GM12873 (cell line): ENCODE data around the gene MTFMT.

ENCODE experiments used
- TF ChIP-seq, protein P1 (sequence below): IDR thresholded peaks from 2 replicates; pipeline ENCODE4 v1.5.1; 2012; ENCODE audit warnings: low read depth, mild to moderate bottlenecking, moderate library complexity, low read length, control low read depth; ENCODE audit not compliant: insufficient read depth; ENCODE audit errors: missing control alignments

MTFMT gene

DNA sequence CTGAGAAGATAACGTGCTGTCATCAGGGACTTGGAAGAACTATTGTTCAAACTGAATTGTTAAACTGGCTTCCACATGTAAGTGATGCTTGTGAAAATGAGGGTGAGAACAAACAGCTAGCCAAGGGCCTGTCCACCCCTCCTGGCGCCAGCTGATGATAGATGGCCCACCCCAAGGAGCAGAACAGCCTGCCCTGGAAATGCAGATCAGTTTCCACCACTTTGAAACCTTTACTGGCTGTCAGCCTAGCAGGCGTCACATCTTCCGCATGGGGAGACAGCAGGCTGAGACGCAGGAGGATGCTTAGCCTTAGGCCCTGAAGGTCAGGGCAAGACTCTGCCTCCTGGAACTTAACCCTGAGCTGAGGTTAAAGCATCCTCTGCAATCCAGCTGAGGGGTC is 9.4 kb upstream of the MTFMT start:
- TF ChIP-seq, protein P1, sequence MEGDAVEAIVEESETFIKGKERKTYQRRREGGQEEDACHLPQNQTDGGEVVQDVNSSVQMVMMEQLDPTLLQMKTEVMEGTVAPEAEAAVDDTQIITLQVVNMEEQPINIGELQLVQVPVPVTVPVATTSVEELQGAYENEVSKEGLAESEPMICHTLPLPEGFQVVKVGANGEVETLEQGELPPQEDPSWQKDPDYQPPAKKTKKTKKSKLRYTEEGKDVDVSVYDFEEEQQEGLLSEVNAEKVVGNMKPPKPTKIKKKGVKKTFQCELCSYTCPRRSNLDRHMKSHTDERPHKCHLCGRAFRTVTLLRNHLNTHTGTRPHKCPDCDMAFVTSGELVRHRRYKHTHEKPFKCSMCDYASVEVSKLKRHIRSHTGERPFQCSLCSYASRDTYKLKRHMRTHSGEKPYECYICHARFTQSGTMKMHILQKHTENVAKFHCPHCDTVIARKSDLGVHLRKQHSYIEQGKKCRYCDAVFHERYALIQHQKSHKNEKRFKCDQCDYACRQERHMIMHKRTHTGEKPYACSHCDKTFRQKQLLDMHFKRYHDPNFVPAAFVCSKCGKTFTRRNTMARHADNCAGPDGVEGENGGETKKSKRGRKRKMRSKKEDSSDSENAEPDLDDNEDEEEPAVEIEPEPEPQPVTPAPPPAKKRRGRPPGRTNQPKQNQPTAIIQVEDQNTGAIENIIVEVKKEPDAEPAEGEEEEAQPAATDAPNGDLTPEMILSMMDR = no peak

DNA sequence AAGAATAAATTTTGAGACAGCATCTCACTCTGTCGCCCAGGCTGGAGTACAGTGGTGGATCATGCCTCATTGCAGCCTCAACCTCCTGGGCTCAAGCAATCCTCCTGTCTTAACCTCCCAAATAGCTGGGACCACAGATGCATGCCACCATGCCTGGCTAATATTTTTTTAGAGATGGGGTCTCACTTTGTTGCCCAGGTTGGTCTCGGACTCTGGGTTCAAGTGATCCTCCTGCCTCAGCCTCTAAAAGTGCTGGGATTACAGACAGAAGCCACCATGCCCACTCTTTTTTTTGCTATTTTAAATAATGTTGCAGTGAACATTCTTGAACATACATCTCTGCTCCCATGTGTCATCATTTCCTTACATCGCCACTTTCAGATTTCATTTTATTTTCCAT is 9.0 kb upstream of the MTFMT start:
- TF ChIP-seq, protein P1 = no peak

DNA sequence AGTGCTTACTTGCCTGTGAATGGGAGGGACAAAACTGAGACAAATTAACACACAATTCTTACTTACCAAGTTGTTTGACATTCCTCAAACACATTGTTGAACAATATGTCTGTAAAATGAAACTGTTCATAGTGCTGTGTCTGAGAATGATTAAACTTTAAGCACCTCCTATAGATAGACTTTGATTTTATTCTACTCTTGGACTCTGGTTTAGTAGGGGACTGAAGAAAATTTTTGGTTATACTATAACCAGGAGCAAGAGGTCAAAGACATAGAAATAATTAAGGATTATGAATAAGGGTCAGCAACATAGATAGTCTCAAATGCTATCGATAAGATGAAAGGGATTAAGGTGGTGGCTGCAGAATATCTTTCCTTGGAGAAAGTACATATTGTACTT is 7.9 kb upstream of the MTFMT start:
- TF ChIP-seq, protein P1 = no peak

DNA sequence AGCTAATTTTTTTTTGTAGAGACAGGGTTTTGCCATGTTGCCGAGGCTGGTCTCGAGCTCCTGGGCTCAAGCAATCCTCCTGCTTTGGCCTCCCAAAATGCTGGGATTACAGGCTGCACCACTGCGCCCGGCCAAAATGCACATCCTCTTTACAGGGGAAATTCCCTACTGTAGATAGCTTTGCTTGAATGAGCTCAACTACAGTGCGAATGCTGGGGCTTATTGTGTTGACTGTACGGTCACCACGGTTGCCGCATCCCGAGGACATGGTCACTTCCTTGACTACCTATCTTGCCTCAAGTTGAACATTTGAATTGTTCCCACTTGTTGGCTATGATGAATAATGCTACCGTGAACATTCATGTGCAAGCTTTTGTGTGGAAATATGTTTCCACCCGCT is 5.3 kb upstream of the MTFMT start:
- TF ChIP-seq, protein P1 = no peak

DNA sequence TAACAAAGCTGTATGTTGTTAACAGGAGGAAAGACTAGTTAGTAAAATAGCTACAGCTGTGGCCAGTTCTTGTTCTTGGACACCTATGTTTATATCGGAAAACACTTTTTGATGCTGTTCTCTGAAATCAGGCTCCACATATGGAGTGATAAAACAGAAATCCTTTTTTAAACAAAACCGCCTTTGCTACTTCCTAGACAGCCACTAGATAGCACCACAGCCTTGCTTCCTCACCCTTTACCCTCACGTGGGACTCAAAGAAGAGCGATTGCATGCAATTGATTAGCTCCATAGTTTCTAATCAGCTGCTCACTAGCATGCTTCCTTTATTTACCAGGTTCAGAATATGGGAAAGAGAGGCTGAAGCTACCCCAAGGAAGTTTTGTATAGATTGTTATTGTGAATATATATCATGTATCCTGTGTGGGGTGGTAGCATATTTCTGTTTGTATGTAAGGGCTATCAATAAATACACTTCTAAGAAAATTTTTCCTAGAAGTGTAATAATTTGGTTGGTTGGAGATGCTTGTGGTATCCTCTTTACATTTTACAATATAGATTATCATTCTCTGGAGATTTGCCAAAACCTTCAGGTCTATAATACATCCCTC is 4.3 kb upstream of the MTFMT start:
- TF ChIP-seq, protein P1 = peak; percentile 74

DNA sequence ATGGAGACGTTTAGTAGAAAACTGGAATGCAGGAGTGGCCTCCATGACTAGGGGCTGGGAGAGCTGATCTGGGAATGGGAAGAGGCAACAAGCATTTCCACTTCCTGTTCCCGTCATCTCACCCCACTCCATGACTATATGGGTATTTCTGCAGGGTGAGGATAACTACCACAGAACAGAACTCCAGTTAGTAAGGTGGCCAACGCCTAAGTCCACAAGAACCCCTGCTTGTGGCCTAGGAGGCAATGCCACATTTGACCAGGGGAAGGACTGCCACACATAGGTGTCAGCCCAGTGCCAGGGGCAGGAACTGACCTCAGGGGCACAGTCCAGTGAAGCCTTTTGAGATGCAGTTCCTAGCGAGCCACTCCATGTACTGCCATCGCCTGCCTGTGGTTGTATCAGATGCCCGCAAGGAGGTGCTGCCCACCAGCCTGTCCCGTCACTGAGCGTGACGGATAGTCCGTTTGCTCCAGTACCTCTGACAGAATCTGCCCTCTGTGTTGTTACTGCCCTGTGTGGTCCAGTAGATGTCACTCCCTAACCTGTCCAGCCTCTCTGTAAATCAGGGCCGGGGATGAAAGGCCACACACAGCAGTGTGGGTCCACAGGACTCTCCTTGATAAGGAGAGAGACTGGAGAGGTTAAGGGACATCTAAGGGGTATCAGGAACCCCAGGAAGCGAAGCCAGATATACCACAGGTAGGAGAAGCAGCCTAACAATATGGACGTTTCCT is 3.5 kb upstream of the MTFMT start:
- TF ChIP-seq, protein P1 = no peak

DNA sequence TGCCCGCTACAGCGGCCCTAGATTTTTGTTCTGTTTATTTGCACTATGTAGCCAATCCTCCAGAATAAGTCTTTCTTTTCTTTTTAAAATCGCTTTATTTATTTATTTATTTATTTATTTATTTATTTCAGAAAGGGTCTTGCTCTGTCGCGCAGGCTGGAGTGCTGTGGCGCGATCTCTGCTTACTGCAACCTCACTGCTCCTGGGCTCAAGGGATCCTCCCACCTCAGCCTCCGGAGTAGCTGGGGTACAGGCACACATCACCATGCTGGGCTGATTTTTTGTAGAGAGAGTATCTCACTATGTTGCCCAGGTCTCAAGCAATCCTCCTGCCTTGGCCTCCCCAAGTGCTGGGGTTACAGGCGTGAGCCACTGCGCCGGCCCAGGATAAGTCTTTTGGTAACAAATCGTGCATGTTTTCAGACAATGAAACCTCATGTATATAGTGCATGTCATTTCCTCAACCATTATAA is 333 bp upstream of the MTFMT start:
- TF ChIP-seq, protein P1 = no peak
